C4-2B (cell line): ENCODE data around the gene XPO6.

Experiments
- H3K27ac ChIP-seq: fragments of 450-650 bp; 2 replicates; pipeline ENCODE4 v1.5.1; 2017
- CTCF ChIP-seq: fragments of 450-650 bp; conservative IDR thresholded peaks from 2 replicates; pipeline ENCODE4 v1.5.1; 2017; ENCODE audit warnings: mild to moderate bottlenecking
- ZFX ChIP-seq: fragments of 450-650 bp; IDR thresholded peaks from 2 replicates; pipeline ENCODE4 v1.6.1; 2017

XPO6 gene

GRCh38 chr16:28059841-28060575 is 151.8 kb downstream of the XPO6 start:
- H3K27ac ChIP-seq, result no peak overlapping the region
- TF ChIP-seq CTCF, result no peak
- TF ChIP-seq ZFX, result no peak

GRCh38 chr16:28058839-28059589 is 152.8 kb downstream of the XPO6 start:
- TF ChIP-seq ZFX (no peak), CTCF (no peak)
- H3K27ac ChIP-seq, result no peak overlapping the region

- TF ChIP-seq CTCF (no peak), ZFX (no peak)
- H3K27ac ChIP-seq, result no peak overlapping the region
These were observed 153.8 kb downstream of the XPO6 start for GRCh38 chr16:28057949-28058348.

GRCh38 chr16:28053461-28053860 is 158.3 kb downstream of the XPO6 start:
- no peak for TF ChIP-seq CTCF
- no peak for TF ChIP-seq ZFX
- no peak overlapping the region for H3K27ac ChIP-seq

GRCh38 chr16:28052274-28053128 is 159.3 kb downstream of the XPO6 start:
- TF ChIP-seq CTCF (no peak), ZFX (no peak)
- H3K27ac ChIP-seq, result no peak overlapping the region

- no peak overlapping the region for H3K27ac ChIP-seq
- TF ChIP-seq CTCF (no peak), ZFX (no peak)
These were observed 160.3 kb downstream of the XPO6 start for GRCh38 chr16:28051486-28051885.
